Measurements from ENCODE around the gene CCDC126.

- TF ChIP-seq CTCF (IDR thresholded peaks at IDR 0.05) (no peak), POLR2A (IDR thresholded peaks at IDR 0.05) (no peak)
Observed at GRCh38 chr7:23547662-23548061, 49.5 kb upstream of the CCDC126 start.
